K562 (cell line): ENCODE measurements around the gene HPCAL1. TPM values are rescaled to one million over a fixed set of nuclear protein-coding genes. Genes with fewer than 3 reads are reported as not detected.

Experiments
- ATAC-seq: fragments of 200-7000 bp; cut with Tn5 transposase; 3 replicates; pipeline ENCODE4 v1.9.1; 2020; ENCODE audit warnings: moderate library complexity
- BruUV-seq: library from RNA; stranded (reverse); fragments of 400-500 nt; replicated peaks from 2 replicates; lab custom pipeline; 2021; lab: Mats Ljungman, UMichigan
- CTCF ChIA-PET: fragments of 300-600 bp; formaldehyde crosslinking; extraction: SDS; loops from one replicate; lab custom pipeline; 2021; ENCODE audit warnings: low intra/inter-chr PET ratio; lab: Yijun Ruan, JAX
- POLR2A ChIA-PET: fragments of 300-600, 350-650 bp; sonication (Branson Sonifier 250); formaldehyde crosslinking; extraction: SDS; loops from one replicate; lab custom pipeline; 2021; ENCODE audit warnings: antibody characterized with exemption, inconsistent platforms; lab: Yijun Ruan, JAX
- DNase-seq, 4 experiments: peaks; one replicate each; pipeline versions ENCODE4 v3.0.0 to v3.0.0-alpha.2; 2011 to 2018; ENCODE audit warnings: low spot score in 3 of 4, mixed read lengths in 3 of 4; ENCODE audit errors: extremely low read depth in 1 of 4
- FAIRE-seq: peaks from 2 replicates; lab custom pipeline; 2011; peaks lifted over from hg19 to GRCh38; lab: Jason Lieb, UNC
- H2AFZ ChIP-seq: 2 replicates; pipeline ENCODE4 v1.6.0; 2011; ENCODE audit warnings: low read depth, low read length, control low read depth, inconsistent platforms
- H3K27ac ChIP-seq: fragments of 200-600 bp; 3 replicates; pipeline ENCODE4 v1.8.0; 2011; ENCODE audit warnings: low read depth, mild to moderate bottlenecking, control low read depth, inconsistent platforms, low read length, moderate library complexity, mixed read lengths; ENCODE audit errors: extremely low read depth
- H3K27me3 ChIP-seq, 2 experiments: fragments of 300-600 bp in 1 of 2; 2 replicates in 1 of 2; 3 replicates in 1 of 2; pipeline versions ENCODE4 v1.6.0 to v1.8.0; 2011; ENCODE audit warnings: inconsistent platforms in 2 of 2, low read length in 2 of 2, mild to moderate bottlenecking in 1 of 2, mixed read lengths in 1 of 2, moderate library complexity in 1 of 2; ENCODE audit not compliant: control insufficient read depth in 2 of 2, insufficient read depth in 2 of 2
- H3K36me3 ChIP-seq: fragments of 300-600 bp; 3 replicates; pipeline ENCODE4 v1.8.0; 2011; ENCODE audit warnings: mild to moderate bottlenecking, low read length, inconsistent platforms; ENCODE audit not compliant: control insufficient read depth, insufficient read depth
- H3K4me1 ChIP-seq, 2 experiments: fragments of 200-600 bp in 1 of 2; replicated peaks in 1 of 2; 2 replicates in 1 of 2; 3 replicates in 1 of 2; pipeline versions ENCODE4 v1.5.1 to v1.8.0; 2011; ENCODE audit warnings: inconsistent platforms in 2 of 2, low read length in 2 of 2, mild to moderate bottlenecking in 1 of 2, mixed read lengths in 1 of 2, moderate library complexity in 1 of 2; ENCODE audit not compliant: control insufficient read depth in 2 of 2, insufficient read depth in 2 of 2
- H3K4me2 ChIP-seq: 2 replicates; pipeline ENCODE4 v1.6.1; 2011; ENCODE audit warnings: low read length, control low read depth, inconsistent platforms, mixed read lengths; ENCODE audit not compliant: insufficient read depth
- H3K4me3 ChIP-seq: fragments of 200-600 bp; sonication (generic), shearing (Covaris generic); 2 replicates; pipeline ENCODE4 v1.5.1; 2016; ENCODE audit warnings: control low read depth, inconsistent platforms
- H3K79me2 ChIP-seq: fragments of 200-600 bp; 3 replicates; pipeline ENCODE4 v1.8.0; 2011; ENCODE audit warnings: low read length, inconsistent platforms; ENCODE audit not compliant: control insufficient read depth, insufficient read depth
- H3K9ac ChIP-seq, 2 experiments: 2 replicates each; pipeline versions ENCODE4 v1.6.0 to v1.6.1; 2011; ENCODE audit warnings: low read depth in 2 of 2, low read length in 2 of 2, control low read depth in 1 of 2, inconsistent platforms in 1 of 2, mild to moderate bottlenecking in 1 of 2, mixed read lengths in 1 of 2; ENCODE audit not compliant: insufficient read depth in 1 of 2
- H3K9me1 ChIP-seq: one replicate; pipeline ENCODE4 v1.6.0; 2011; ENCODE audit warnings: inconsistent platforms, mild to moderate bottlenecking, low read length, moderate library complexity; ENCODE audit not compliant: control insufficient read depth, insufficient read depth
- H3K9me3 ChIP-seq: replicated peaks from 2 replicates; pipeline ENCODE4 v1.5.1; 2011; ENCODE audit warnings: low read depth, low read length, inconsistent platforms; ENCODE audit not compliant: control insufficient read depth, insufficient read depth
- H4K20me1 ChIP-seq: replicated peaks from 2 replicates; pipeline ENCODE4 v1.6.1; 2011; ENCODE audit warnings: low read length, inconsistent platforms, mixed read lengths; ENCODE audit not compliant: control insufficient read depth, insufficient read depth
- ARNT ChIP-seq, 2 experiments: fragments of 450-650 bp; IDR thresholded peaks; 2 replicates each; pipeline ENCODE4 v1.6.1; 2016; ENCODE audit warnings: mild to moderate bottlenecking in 1 of 2
- BCLAF1 ChIP-seq, 2 experiments: fragments of 450-650 bp in 1 of 2; IDR thresholded peaks; 2 replicates each; pipeline ENCODE4 v1.6.1; 2011 to 2017; ENCODE audit warnings: low read depth in 2 of 2, antibody characterized with exemption in 1 of 2, borderline replicate concordance in 1 of 2, low read length in 1 of 2, mild to moderate bottlenecking in 1 of 2, mixed read lengths in 1 of 2; ENCODE audit not compliant: control insufficient read depth in 1 of 2
- CBFB ChIP-seq: sonication (generic); formaldehyde crosslinking; IDR thresholded peaks from 2 replicates; pipeline ENCODE4 v1.4.0; 2020; ENCODE audit warnings: mild to moderate bottlenecking, missing genetic modification reagents
- FOXA3 ChIP-seq, 2 experiments: fragments of 450-650 bp in 1 of 2; sonication (generic) in 1 of 2; formaldehyde crosslinking; IDR thresholded peaks in 1 of 2; conservative IDR thresholded peaks in 1 of 2; 2 replicates each; pipeline versions ENCODE4 v1.4.0 to v1.8.0; 2020 to 2022; ENCODE audit warnings: mild to moderate bottlenecking in 2 of 2, missing genetic modification reagents in 1 of 2
- FOXK2 ChIP-seq, 2 experiments: fragments of 450-650 bp; IDR thresholded peaks in 1 of 2; conservative IDR thresholded peaks in 1 of 2; 2 replicates each; pipeline ENCODE4 v1.6.1; 2016; ENCODE audit warnings: low read depth in 2 of 2, mild to moderate bottlenecking in 1 of 2
- SPI1 ChIP-seq: IDR thresholded peaks from 2 replicates; pipeline ENCODE4 v1.6.1; 2011; ENCODE audit warnings: low read depth, low read length, control low read depth, borderline replicate concordance
- USF2 ChIP-seq: sonication (generic); formaldehyde crosslinking; IDR thresholded peaks from 2 replicates; pipeline ENCODE4 v1.5.0; 2020; ENCODE audit warnings: missing genetic modification reagents
- ZNF134 ChIP-seq: fragments of 250-450 bp; sonication (Bioruptor Pico); conservative IDR thresholded peaks from 2 replicates; pipeline ENCODE4 v1.4.0; 2020
- ZNF384 ChIP-seq: IDR thresholded peaks from 2 replicates; pipeline ENCODE4 v1.6.1; 2012; ENCODE audit warnings: low read depth, low read length, improper control_type of control experiment
- ZNF444 ChIP-seq: fragments of 250-450 bp; sonication (Bioruptor Pico); IDR thresholded peaks from 2 replicates; pipeline ENCODE4 v1.4.0; 2020; ENCODE audit warnings: mild to moderate bottlenecking, moderate library complexity
- WGBS: fragments of 100-300 bp; shearing (Covaris generic); methylation state at CpG from one replicate; pipeline ENCODE4 v1.1.6; 2016; ENCODE audit warnings: low coverage, mixed read lengths; ENCODE audit not compliant: insufficient coverage; ENCODE audit errors: missing lambda C conversion rate; 5-methylcytosine and 5-hydroxymethylcytosine counted together
- in situ Hi-C: fragments of 300-500 bp; cut with MboI; formaldehyde crosslinking; loops from 4 replicates; pipeline ENCODE4 v1.15.0; 2018; ENCODE audit warnings: inconsistent platforms, mixed read lengths
- intact Hi-C: fragments of 100-400 bp; cut with micrococcal nuclease; formaldehyde crosslinking; loops from 2 replicates; pipeline ENCODE4 v1.14.2; 2022
- polyA plus RNA-seq, 8 experiments: library from polyadenylated mRNA; depleted of rRNA in 4 of 8; stranded (reverse) in 5 of 8; unstranded in 3 of 8; fragments of >200 nt; fragmentation: Nextera tagmentation in 2 of 8; fragmentation: Illumina TruSeq in 1 of 8; extraction: Ambion mirVana in 2 of 8; extraction: Trizol in 1 of 8; gene quantifications; 2 replicates each; pipeline versions ENCODE4 v1.2.1 to v1.2.3, GENCODE V29; 2011 to 2014; ENCODE audit warnings: inconsistent platforms in 1 of 8, missing spikeins in 1 of 8
- total RNA-seq, 7 experiments: library from RNA; depleted of rRNA in 6 of 7; stranded (reverse); fragments of >200 nt in 6 of 7; fragmentation: Illumina TruSeq in 2 of 7; extraction: Trizol in 2 of 7; gene quantifications; 2 replicates each; pipeline versions ENCODE4 v1.2.1 to v1.2.3, GENCODE V29; 2011 to 2021; ENCODE audit warnings: low replicate concordance in 1 of 7

HPCAL1 gene
- total and polyA plus RNA-seq, 9 of the 15 experiments (the other 6 are each of a cell fraction or from before 2014, with no cell fraction given) = 2.7 to 65.5 (median 23.9) TPM

- 0 out of 2 replicates have a peak, but pooled peaks cover 8% of the 10 kb centered on the region for H3K9me3 ChIP-seq
- ChIA-PET CTCF (interaction anchor here (0.6 to 2.5 kb wide), 3 partner anchors 140 to 352 kb away, joined by 3 to 22 read pairs (median 7); no protein-coding TSS in a partner anchor), POLR2A (interaction anchor here (1.5 to 2.2 kb wide), 2 partner anchors 156 to 286 kb away, joined by 6 read pairs; no protein-coding TSS in a partner anchor)
- intact Hi-C loops = no loop called here
- peak; percentile 75; the same call in 1 of the 2 replicates for TF ChIP-seq ZNF384
- peak in 1 of 2 experiments; percentile 55; a peak in 2 of 4 replicates for TF ChIP-seq FOXK2 (conservative IDR thresholded peaks at IDR 0.05 in 1 of 2, IDR thresholded peaks at IDR 0.05 in 1 of 2; ENCODE audit: low read depth in 2 of 2)
- no peak for TF ChIP-seq ZNF134
- TF ChIP-seq BCLAF1 (IDR thresholded peaks at IDR 0.05; ENCODE audit: borderline replicate concordance in 1 of 2, control insufficient read depth in 1 of 2, low read depth in 2 of 2, low read length in 1 of 2) = no peak
- TF ChIP-seq ARNT (IDR thresholded peaks at IDR 0.05) = no peak
- no peak for TF ChIP-seq CBFB (CRISPR knock-in tag)
- TF ChIP-seq SPI1 = peak; percentile 58; the same call in 1 of the 2 replicates
- no peak for TF ChIP-seq ZNF444 (CRISPR knock-in tag)
- TF ChIP-seq USF2 (CRISPR knock-in tag) = no peak
- peak in 1 of 2 experiments; percentile 76; a peak in 1 of 4 replicates for TF ChIP-seq FOXA3 (CRISPR knock-in tag; conservative IDR thresholded peaks at IDR 0.05 in 1 of 2, IDR thresholded peaks at IDR 0.05 in 1 of 2)
- no peak for FAIRE-seq
- WGBS = 66% methylated on average over 14 of the region's 14 CpGs
- DNase-seq = no peak
- H3K27me3 ChIP-seq = no peaks in the 10 kb centered on the region
- H3K79me2 ChIP-seq = no peaks in the 10 kb centered on the region
- no peak overlapping the region for H3K27ac ChIP-seq
- peaks cover 15% of the 10 kb centered on the region; the same call in 2 of the 3 replicates for H3K36me3 ChIP-seq
- H4K20me1 ChIP-seq = no peaks in the 10 kb centered on the region
- H3K4me3 ChIP-seq = no peak overlapping the region
- no peak overlapping the region for H2AFZ ChIP-seq
- BruUV-seq = no TSS peak
- no peak overlapping the region for H3K9ac ChIP-seq
- no peak for ATAC-seq
- no peaks in the 10 kb centered on the region for H3K9me1 ChIP-seq
- in situ Hi-C loops = loop anchor here (10.0 to 25.0 kb wide), 2 partner anchors 148 to 265 kb away; no protein-coding TSS in a partner anchor
- H3K4me2 ChIP-seq = no peak overlapping the region
- H3K4me1 ChIP-seq = peaks cover 17 to 42% of the 10 kb centered on the region in 2 experiments; a peak in 4 of 5 replicates
These were observed 107.5 kb downstream of the HPCAL1 start for GRCh38 chr2:10410001-10410822.
